Stimulated activated CD8-positive, alpha-beta memory T cell treated with anti-CD3 and anti-CD28 coated beads, Interleukin-12 subunit alpha, Interleukin-12 subunit beta, amount 100 ng/mL, for 24 hours (primary cell): ENCODE data around the gene RBAK.
"Not testable (repeated sequence)": the region's sequence is repeated elsewhere in the genome, so short reads cannot be mapped to it uniquely, and the experiment has no call there.

ENCODE experiments used
- DNase-seq: peaks from one replicate; pipeline ENCODE4 v3.0.0-alpha.2; 2020; ENCODE audit errors: extremely low read depth

Gene RBAK

GRCh38 chr7:5050676-5051075 lies 5.0 kb downstream of the RBAK start:
- no peak for DNase-seq

GRCh38 chr7:5051731-5052130 lies 6.1 kb downstream of the RBAK start:
- not testable (repeated sequence) for DNase-seq

DNA sequence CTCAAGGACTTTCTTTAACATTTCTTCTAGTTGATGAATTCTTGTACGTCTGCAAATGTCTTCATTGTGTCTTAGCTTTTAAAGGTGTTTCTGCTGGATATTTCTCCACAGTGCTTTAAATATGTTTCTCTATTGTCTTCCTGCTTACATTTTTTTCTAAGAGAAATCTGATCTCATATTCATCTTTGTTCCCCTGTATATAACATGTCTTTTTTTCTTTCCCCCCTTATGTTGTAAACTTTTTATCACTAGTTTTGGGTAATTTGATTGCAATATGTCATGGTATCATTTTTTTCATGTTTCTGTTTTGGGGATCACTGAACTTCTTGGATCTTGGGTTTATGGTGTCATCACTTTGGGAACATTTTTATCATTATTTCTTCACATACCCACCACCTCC lies 7.5 kb downstream of the RBAK start:
- no peak for DNase-seq

DNA sequence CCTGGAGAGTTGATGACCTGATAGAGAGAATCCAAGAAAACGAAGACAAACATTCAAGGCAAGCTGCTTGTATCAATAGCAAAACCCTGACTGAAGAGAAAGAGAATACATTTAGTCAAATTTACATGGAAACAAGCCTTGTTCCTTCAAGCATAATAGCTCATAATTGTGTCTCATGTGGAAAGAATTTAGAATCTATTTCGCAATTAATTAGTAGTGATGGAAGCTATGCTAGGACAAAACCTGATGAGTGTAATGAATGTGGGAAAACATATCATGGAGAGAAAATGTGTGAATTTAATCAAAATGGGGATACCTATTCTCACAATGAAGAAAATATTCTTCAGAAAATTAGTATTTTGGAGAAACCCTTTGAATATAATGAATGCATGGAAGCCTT lies 18.0 kb downstream of the RBAK start:
- DNase-seq, result no peak

DNA sequence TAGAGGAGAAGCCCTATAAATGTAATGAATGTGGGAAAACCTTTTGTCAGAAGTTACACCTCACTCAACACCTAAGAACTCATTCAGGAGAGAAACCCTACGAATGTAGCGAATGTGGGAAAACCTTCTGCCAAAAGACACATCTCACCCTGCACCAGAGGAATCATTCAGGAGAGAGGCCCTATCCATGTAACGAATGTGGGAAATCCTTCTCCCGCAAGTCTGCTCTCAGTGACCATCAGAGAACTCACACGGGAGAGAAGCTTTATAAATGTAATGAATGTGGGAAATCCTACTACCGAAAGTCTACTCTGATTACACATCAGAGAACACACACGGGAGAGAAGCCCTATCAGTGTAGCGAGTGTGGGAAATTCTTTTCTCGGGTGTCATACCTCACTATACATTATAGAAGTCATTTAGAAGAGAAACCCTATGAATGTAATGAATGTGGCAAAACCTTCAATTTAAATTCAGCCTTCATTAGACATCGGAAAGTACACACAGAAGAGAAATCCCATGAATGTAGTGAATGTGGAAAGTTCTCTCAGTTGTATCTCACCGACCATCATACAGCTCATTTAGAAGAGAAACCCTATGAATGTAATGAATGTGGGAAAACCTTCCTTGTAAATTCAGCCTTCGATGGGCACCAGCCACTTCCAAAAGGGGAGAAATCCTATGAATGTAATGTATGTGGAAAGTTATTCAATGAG lies 18.9 kb downstream of the RBAK start:
- no peak for DNase-seq

DNA sequence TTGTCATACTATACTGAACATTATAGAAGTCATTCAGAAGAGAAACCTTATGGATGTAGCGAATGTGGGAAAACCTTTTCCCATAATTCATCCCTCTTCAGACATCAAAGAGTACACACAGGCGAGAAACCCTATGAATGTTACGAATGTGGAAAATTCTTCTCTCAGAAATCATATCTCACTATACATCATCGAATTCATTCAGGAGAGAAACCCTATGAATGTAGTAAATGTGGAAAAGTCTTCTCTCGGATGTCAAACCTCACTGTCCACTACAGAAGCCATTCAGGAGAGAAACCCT lies 19.4 kb downstream of the RBAK start:
- DNase-seq, result no peak

GRCh38 chr7:5068521-5068920 lies 22.9 kb downstream of the RBAK start:
- no peak for DNase-seq

DNA sequence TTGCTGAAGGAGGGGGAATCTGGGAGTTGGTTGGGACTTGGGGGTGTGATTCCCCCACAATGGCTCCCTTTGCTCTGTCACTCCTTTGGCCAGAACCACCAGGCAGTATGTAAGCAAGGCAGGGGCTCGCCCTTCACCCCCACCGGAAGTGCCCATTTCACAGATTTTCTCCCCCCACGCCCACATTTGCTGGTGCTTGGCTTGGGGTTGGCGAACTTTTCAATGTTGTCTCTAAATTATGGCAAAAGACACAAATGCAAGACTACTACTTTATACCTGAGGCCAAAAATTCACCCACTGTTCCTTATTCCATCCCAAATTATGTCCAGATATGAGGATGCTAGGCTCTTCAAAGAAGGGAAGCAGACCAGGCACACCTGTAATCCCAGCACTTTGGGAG lies 24.5 kb downstream of the RBAK start:
- DNase-seq, result no peak

GRCh38 chr7:5075187-5075586 lies 29.5 kb downstream of the RBAK start:
- DNase-seq, result not testable (repeated sequence)

DNA sequence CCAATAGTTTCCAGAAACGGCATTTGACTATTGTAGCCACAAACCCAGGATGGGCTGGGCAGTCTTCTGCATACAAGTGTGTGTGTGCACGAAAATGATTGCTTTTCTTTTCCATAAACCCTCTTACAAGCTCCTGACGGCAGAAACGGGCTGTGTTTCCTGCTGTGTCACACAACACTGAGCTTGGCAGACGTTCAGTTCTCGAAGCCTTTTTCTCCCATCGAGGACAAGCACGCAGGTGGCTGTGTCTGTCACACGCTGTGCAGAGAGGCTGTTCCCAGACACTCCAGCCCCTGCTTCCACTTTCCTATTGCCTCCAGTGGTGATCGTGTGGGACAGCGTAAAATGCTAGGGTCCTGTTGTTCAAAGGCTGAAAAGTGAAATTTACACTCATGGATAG lies 32.1 kb downstream of the RBAK start:
- DNase-seq, result no peak

- no peak for DNase-seq
These were observed 37.1 kb downstream of the RBAK start for GRCh38 chr7:5082806-5083205.

DNA sequence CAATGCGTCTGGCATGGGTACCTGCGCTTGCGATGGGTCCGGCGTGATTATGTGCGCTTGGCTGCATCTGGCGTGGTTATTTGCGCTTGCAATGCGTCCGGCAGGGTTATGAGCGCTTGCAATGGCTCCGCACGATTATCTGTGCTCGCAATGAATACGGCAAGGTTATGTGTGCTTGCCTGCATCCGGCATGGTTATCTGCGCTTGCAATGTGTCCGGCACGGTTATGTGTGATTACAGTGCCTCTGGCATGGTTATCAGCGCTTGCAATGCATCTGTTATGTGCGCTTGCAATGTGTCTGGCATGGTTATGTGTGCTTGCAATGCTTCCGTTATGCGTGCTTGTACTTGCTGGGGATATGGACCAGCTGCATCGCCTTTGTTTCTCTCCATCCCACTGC lies 37.7 kb downstream of the RBAK start:
- DNase-seq, result no peak

GRCh38 chr7:5086256-5086655 lies 40.6 kb downstream of the RBAK start:
- no peak for DNase-seq

- DNase-seq, result not testable (repeated sequence)
These were observed 42.7 kb downstream of the RBAK start for GRCh38 chr7:5088228-5088833.

DNA sequence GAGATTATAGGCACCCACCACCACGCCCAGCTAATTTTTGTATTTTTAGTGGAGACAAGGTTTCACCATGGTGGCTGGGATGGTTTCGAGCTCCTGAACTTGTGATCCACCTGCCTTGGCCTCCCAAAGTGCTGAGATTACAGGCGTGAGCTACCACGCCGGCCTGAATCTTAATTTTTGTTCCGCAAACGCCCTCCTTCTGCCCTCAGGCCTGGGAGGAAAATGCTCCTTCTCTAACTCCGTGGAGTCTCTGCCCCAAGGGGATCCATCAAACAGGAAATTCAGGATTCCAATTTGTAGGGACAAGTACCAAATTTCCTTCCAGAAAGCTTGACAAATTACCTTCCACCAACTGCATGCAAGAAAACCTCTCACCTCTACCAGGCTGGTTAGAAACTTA lies 43.2 kb downstream of the RBAK start:
- DNase-seq, result no peak

- DNase-seq, result no peak
These were observed 48.3 kb downstream of the RBAK start for GRCh38 chr7:5093948-5094347.

GRCh38 chr7:5094641-5095040 lies 49.0 kb downstream of the RBAK start:
- DNase-seq, result no peak

DNA sequence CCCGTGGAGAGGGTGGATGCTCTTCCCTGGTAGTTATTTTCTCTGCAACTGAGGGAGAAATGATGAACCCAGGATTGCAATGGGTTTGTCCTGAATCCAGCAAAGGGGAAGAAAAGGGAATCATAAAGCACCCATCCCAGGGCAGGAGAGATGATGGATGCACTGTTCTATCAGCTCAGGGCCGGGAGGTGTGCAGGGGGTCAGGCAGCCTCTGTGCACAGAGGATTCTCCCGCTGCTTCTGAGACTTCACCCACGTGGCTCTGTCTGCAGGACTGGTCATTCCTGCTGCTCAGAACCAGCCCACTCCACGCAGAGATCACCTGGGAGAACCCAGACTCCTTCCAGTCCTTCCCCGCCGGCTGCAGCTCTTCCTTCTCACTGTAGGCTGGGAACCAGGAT lies 70.7 kb downstream of the RBAK start:
- no peak for DNase-seq

GRCh38 chr7:5117095-5117970 lies 71.7 kb downstream of the RBAK start:
- DNase-seq, result no peak
